ENCODE measurements around the gene EMC6.

EMC6 gene

GRCh38 chr17:3668279-3669084 is at the start of gene EMC6, which contains the start of gene TAX1BP3:
Gene EMC6 (plus strand): TSS chr17:3668812. CDS start chr17:3669147, 335 bp downstream.
Gene TAX1BP3 (minus strand): TSS chr17:3668578. CDS start chr17:3668526, 52 bp downstream.
- DNase-seq (ENCODE audit: low spot score) = peak; percentile 99

- no peak for DNase-seq (ENCODE audit: low spot score)
Observed at GRCh38 chr17:3621146-3621720, 47.4 kb upstream of the EMC6 start.

- no peak for DNase-seq (ENCODE audit: low spot score)
Observed at GRCh38 chr17:3622977-3623594, 45.5 kb upstream of the EMC6 start.

GRCh38 chr17:3626831-3627768 is 41.5 kb upstream of the EMC6 start:
- DNase-seq (ENCODE audit: low spot score) = no peak

- no peak for DNase-seq (ENCODE audit: low spot score)
Observed at GRCh38 chr17:3627769-3628167, 40.8 kb upstream of the EMC6 start.

GRCh38 chr17:3630781-3631180 is 37.8 kb upstream of the EMC6 start:
- DNase-seq (ENCODE audit: low spot score) = no peak

GRCh38 chr17:3632287-3632686 is 36.3 kb upstream of the EMC6 start:
- DNase-seq (ENCODE audit: low spot score) = no peak

- DNase-seq (ENCODE audit: low spot score) = no peak
Observed at GRCh38 chr17:3635474-3636153, 33.0 kb upstream of the EMC6 start.

GRCh38 chr17:3636154-3636907 is 32.3 kb upstream of the EMC6 start, which contains the start of the genes CTNS and SHPK:
Gene CTNS (plus strand): TSS chr17:3636760. CDS start chr17:3640207, 3,447 bp downstream.
Gene SHPK (minus strand): TSS chr17:3636250. CDS start chr17:3636219, 31 bp downstream.
- DNase-seq (ENCODE audit: low spot score) = peak; percentile 94

GRCh38 chr17:3636908-3637373 is 31.7 kb upstream of the EMC6 start:
- no peak for DNase-seq (ENCODE audit: low spot score)

- DNase-seq (ENCODE audit: low spot score) = no peak
Observed at GRCh38 chr17:3639981-3640596, 28.5 kb upstream of the EMC6 start.

GRCh38 chr17:3641014-3641413 is 27.6 kb upstream of the EMC6 start:
- DNase-seq (ENCODE audit: low spot score) = no peak

- no peak for DNase-seq (ENCODE audit: low spot score)
Observed at GRCh38 chr17:3641717-3642486, 26.7 kb upstream of the EMC6 start.

- no peak for DNase-seq (ENCODE audit: low spot score)
Observed at GRCh38 chr17:3643889-3644349, 24.7 kb upstream of the EMC6 start.

- no peak for DNase-seq (ENCODE audit: low spot score)
Observed at GRCh38 chr17:3645310-3645709, 23.3 kb upstream of the EMC6 start.

GRCh38 chr17:3647251-3647650 is 21.4 kb upstream of the EMC6 start:
- no peak for DNase-seq (ENCODE audit: low spot score)

GRCh38 chr17:3647769-3648555 is 20.6 kb upstream of the EMC6 start:
- peak; percentile 57 for DNase-seq (ENCODE audit: low spot score)

- DNase-seq (ENCODE audit: low spot score) = no peak
Observed at GRCh38 chr17:3655766-3656165, 12.8 kb upstream of the EMC6 start.

Data from kidney capillary endothelial cell (primary cell).